Heart left ventricle (tissue), 16 donors: ENCODE results near the gene MYL9. TPM values are rescaled to one million over a fixed set of nuclear protein-coding genes. Genes with fewer than 3 reads are reported as not detected.

ENCODE experiments used
- ATAC-seq, 4 donors: fragments of 200-7000 bp; cut with Tn5 transposase; one replicate each; pipeline ENCODE4 v1.9.1; 2020 to 2022; ENCODE audit warnings: moderate library complexity in 4 of 4, mild to moderate bottlenecking in 3 of 4, moderate number of reproducible peaks in 1 of 4
- DNase-seq, 5 donors: peaks; one replicate each; pipeline ENCODE4 v3.0.0-alpha.2; 2020
- H3K27ac ChIP-seq, 12 donors: fragments of 200-600 bp; sonication (generic) in 4 of 12; one replicate each; pipeline versions ENCODE4 v1.5.0 to v1.8.0; 2016 to 2022; ENCODE audit warnings: mild to moderate bottlenecking in 2 of 12
- H3K27me3 ChIP-seq, 9 donors: fragments of 200-600 bp; sonication (generic) in 2 of 9; one replicate each; pipeline versions ENCODE4 v1.5.1 to v1.8.0; 2016 to 2022; ENCODE audit warnings: mild to moderate bottlenecking in 3 of 9
- H3K36me3 ChIP-seq, 9 donors: fragments of 200-600 bp; sonication (generic) in 2 of 9; one replicate each; pipeline versions ENCODE4 v1.5.0 to v1.8.0; 2018 to 2022; ENCODE audit warnings: mild to moderate bottlenecking in 2 of 9
- H3K4me1 ChIP-seq, 12 donors: fragments of 200-600 bp; sonication (generic) in 4 of 12; one replicate each; pipeline versions ENCODE4 v1.5.0 to v1.8.0; 2016 to 2022; ENCODE audit warnings: mild to moderate bottlenecking in 3 of 12
- H3K4me3 ChIP-seq, 12 donors: fragments of 200-600 bp; sonication (generic) in 4 of 12; one replicate each; pipeline versions ENCODE4 v1.5.0 to v1.8.0; 2017 to 2022; ENCODE audit warnings: mild to moderate bottlenecking in 9 of 12, moderate library complexity in 4 of 12
- H3K9me3 ChIP-seq, 12 donors: fragments of 200-600 bp; sonication (generic) in 4 of 12; one replicate each; pipeline versions ENCODE4 v1.5.0 to v1.8.0; 2016 to 2022; ENCODE audit warnings: mild to moderate bottlenecking in 1 of 12
- POLR2A ChIP-seq, 2 donors: fragments of 450-650 bp; IDR thresholded peaks; one replicate each; pipeline ENCODE4 v1.6.1; 2017; ENCODE audit warnings: antibody characterized with exemption in 2 of 2, mild to moderate bottlenecking in 2 of 2, moderate library complexity in 2 of 2
- WGBS, 4 donors: extraction: QIAGEN DNeasy Blood & Tissue Kit in 2 of 4; methylation state at CpG; one replicate each; pipeline versions ENCODE4 v1.1.5 to v1.1.7; 2013 to 2018; 5-methylcytosine and 5-hydroxymethylcytosine counted together
- intact Hi-C, 10 donors: fragments of 100-400 bp; cut with DNase I; formaldehyde crosslinking; loops; one replicate each; pipeline versions ENCODE4 v1.11.1 to v1.14.2; 2022
- polyA plus RNA-seq, 2 donors: library from polyadenylated mRNA; stranded (reverse); fragments of 200-250 nt; gene quantifications; one replicate each; pipeline ENCODE4 v1.2.3, GENCODE V29; 2013
- total RNA-seq, 9 donors: library from RNA; depleted of rRNA in 2 of 9; stranded (reverse); fragments of >200 nt in 2 of 9; fragmentation: NEBNext Ultra II Directional in 3 of 9; extraction: Animal tissue kit (Norgen Biotek cat#: 25700) in 3 of 9; gene quantifications; one replicate each; pipeline versions ENCODE4 v1.1.0 to v1.2.4, GENCODE V29; 2016 to 2023
- TF ChIP-seq, protein P1 (sequence below), 12 donors: fragments of 200-600 bp; sonication (generic) in 4 of 12; IDR thresholded peaks; one replicate each; pipeline versions ENCODE4 v1.5.0 to v1.8.0; 2018 to 2022; ENCODE audit warnings: antibody characterized with exemption in 12 of 12, mild to moderate bottlenecking in 5 of 12
- donor health status: ischemic (EF 13 %, LVEDD 7.1; RV severe dilation, severe dysfunction).
- donor health status: healthy with polysubstance abuse.
- donor health status: DM: no; HTN: yes; CAD: no.
- donor health status: DM: no; HTN: no; CAD: no.
- donor health status: ischemic (EF 25% LVEDD 6.9; RV normal size, moderate dysfunction).
- donor health status: ischemic (EF 25% LVEDD 5.7; RV mildly dilated, moderate dysfunction).
- donor health status: healthy.
- donor health status: DM: yes; HTN: yes; CAD: no.
- donor health status: ischemic (EF 35%, LVEDD 5.7; RV mildly dilated, moderate dysfunction).
- donor health status: nonischemic (EF 11% LVEDD 7.7; RV severe dilation, severe dysfunction).
- donor health status: DM: yes; HTN: yes; CAD: no.
- donor health status: PGD.
- donor health status: ischemic (EF 29% LVEDD 5.4; RV normal size, mild dysfunction).
- donor health status: nonischemic (EF 23%, LVEDD 6.1; RV moderate dilation, normal function).

The MYL9 gene
- total and polyA plus RNA-seq, 11 donors, result 452 to 2,387 (median 1,748) TPM

DNA sequence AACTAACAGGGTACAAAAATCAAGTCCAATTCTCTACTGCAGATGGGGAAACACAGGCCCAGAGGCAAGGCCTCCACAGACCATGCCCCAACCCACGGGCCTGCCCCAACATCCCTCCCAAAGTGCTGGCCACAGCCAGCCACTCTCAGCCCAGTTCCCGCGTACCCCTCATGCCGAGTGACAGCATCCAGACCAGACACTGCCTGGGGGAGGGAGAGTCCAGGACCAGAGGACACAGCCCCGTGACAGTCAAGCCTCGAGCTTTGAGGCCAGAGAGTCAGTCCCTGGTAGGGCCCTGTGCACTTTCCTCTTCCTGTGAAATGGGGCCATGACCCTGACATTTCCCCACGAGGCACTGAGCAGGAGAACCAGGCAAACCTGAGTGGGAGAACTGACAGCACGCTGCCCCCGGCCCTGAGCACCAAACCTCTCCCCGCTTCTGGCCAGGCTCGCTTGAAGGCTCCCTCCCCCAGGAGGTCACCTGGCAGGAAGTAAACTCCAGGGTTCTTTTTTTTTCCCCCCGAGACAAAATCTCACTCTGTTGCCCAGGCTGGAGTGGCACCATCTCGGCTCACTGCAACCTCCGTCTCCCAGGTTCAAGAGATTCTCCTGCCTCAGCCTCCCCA lies 4.9 kb downstream of the MYL9 start:
- Histone ChIP-seq H3K9me3 (no peaks in the 10 kb centered on the region), H3K4me3 (peak overlapping the region in 1 of 12 donors; percentile 15), H3K27ac (peak overlapping the region in 4 of 12 donors; percentile 0 to 99 (median 12)), H3K36me3 (peaks cover 0 to 56% (median 48%) of the 10 kb centered on the region in 9 donors), H3K27me3 (no peaks in the 10 kb centered on the region), H3K4me1 (peaks cover 5 to 83% (median 41%) of the 10 kb centered on the region in 12 donors)
- no peak for TF ChIP-seq POLR2A (IDR thresholded peaks at IDR 0.05)
- TF ChIP-seq, protein P1, sequence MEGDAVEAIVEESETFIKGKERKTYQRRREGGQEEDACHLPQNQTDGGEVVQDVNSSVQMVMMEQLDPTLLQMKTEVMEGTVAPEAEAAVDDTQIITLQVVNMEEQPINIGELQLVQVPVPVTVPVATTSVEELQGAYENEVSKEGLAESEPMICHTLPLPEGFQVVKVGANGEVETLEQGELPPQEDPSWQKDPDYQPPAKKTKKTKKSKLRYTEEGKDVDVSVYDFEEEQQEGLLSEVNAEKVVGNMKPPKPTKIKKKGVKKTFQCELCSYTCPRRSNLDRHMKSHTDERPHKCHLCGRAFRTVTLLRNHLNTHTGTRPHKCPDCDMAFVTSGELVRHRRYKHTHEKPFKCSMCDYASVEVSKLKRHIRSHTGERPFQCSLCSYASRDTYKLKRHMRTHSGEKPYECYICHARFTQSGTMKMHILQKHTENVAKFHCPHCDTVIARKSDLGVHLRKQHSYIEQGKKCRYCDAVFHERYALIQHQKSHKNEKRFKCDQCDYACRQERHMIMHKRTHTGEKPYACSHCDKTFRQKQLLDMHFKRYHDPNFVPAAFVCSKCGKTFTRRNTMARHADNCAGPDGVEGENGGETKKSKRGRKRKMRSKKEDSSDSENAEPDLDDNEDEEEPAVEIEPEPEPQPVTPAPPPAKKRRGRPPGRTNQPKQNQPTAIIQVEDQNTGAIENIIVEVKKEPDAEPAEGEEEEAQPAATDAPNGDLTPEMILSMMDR (IDR thresholded peaks at IDR 0.05), result no peak
- intact Hi-C loops, result loop anchor here in 1 of 10 donors (10.0 kb wide), 1 partner anchor 319 kb away; a partner anchor contains a TSS
- ATAC-seq, result no peak
- no peak for DNase-seq
- WGBS, 4 donors, result 52 to 57% (median 55%) methylated on average over 9 to 14 of the region's 14 CpGs

DNA sequence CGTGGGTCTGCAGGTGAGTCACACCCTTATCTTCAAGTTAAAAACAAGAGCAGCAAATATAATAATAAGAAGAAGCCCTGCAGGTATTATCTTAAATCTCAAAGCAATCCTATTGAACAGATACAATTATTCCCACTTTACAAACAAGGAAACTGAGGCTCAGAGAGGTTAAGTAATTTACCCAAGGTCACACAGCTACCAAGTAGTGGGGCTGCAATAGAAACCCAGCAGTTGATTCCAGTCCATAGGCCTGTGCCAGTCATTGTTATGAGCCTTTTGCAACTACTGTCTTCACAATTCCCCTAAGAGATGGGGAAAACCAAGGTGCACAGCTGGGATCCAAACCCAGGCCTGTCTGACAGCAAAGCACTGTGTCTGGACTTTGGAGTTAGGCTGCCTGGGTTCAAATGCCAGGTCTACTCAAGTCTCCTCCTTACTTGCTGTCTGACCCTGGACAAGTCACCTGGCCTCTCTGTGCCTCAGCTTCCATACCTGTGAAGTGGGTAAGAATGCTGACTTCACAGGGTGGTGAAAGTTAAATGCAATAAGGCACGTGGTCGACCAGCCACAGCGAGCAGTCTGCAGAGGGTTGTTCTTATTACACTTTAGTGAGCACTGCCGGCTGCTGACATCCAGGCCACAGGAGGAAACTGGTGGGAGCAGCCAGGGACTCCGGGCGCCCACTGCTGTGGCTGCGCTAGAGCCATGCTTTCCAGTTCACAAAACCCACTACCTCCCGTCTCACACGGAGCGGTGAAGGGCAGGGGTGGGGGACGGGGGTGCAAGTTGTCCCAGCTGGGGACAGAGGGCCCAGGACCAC lies 6.1 kb downstream of the MYL9 start:
- Histone ChIP-seq H3K27me3 (no peaks in the 10 kb centered on the region), H3K4me3 (no peak overlapping the region), H3K9me3 (no peaks in the 10 kb centered on the region), H3K4me1 (peaks cover 5 to 80% (median 33%) of the 10 kb centered on the region in 12 donors), H3K27ac (peak overlapping the region in 2 of 12 donors; percentile 12 to 99), H3K36me3 (peaks cover 0 to 56% (median 48%) of the 10 kb centered on the region in 9 donors)
- no peak for TF ChIP-seq POLR2A (IDR thresholded peaks at IDR 0.05)
- TF ChIP-seq, protein P1 (IDR thresholded peaks at IDR 0.05), result no peak
- DNase-seq (no peak), ATAC-seq (no peak)
- WGBS, 4 donors, result 57 to 73% (median 65%) methylated on average over 11 to 12 of the region's 12 CpGs
- intact Hi-C loops, result loop anchor here in 1 of 10 donors (10.0 kb wide), 1 partner anchor 317 kb away; a partner anchor contains a TSS

DNA sequence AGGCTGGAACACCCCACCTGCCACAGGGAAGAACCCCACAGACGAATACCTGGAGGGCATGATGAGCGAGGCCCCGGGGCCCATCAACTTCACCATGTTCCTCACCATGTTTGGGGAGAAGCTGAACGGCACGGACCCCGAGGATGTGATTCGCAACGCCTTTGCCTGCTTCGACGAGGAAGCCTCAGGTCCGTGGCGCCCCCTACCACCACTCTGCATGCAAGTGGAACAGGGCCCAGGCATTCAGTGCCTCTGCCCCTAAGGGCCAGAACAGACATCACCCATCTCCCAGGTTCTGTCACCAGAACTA lies 6.6 kb downstream of the MYL9 start:
- intact Hi-C loops, result loop anchor here in 1 of 10 donors (10.0 kb wide), 1 partner anchor 317 kb away; a partner anchor contains a TSS

More for the DNA sequence above, 6.6 kb downstream of the MYL9 start:
- Histone ChIP-seq H3K27me3 (no peaks in the 10 kb centered on the region), H3K4me1 (peaks cover 5 to 74% (median 28%) of the 10 kb centered on the region in 12 donors), H3K4me3 (no peak overlapping the region), H3K27ac (peak overlapping the region in 1 of 12 donors; percentile 75), H3K36me3 (peaks cover 0 to 56% (median 48%) of the 10 kb centered on the region in 9 donors), H3K9me3 (no peaks in the 10 kb centered on the region)
- DNase-seq (no peak), ATAC-seq (no peak)
- TF ChIP-seq, protein P1 (IDR thresholded peaks at IDR 0.05), result peak in 3 of 12 donors; percentile 15 to 25 (median 18)
- no peak for TF ChIP-seq POLR2A (IDR thresholded peaks at IDR 0.05)
- 56 to 70% (median 63%) methylated on average over 3 to 12 of the region's 12 CpGs for WGBS, 4 donors
